K562 (cell line): ENCODE measurements around the gene PRSS53. TPM values are rescaled to one million over a fixed set of nuclear protein-coding genes. Genes with fewer than 3 reads are reported as not detected.
A peak's percentile ranks its signal among the peaks of the same experiment; 100 is the strongest.

Experiments
- ASH1L ChIP-seq: fragments of 450-650 bp; IDR thresholded peaks from 2 replicates; pipeline ENCODE4 v1.6.1; 2018; ENCODE audit warnings: borderline replicate concordance, mild to moderate bottlenecking, low read depth; ENCODE audit not compliant: partially characterized antibody
- DMBX1 ChIP-seq: fragments of 250-450 bp; sonication (Bioruptor Pico); IDR thresholded peaks from 2 replicates; pipeline ENCODE4 v1.8.0; 2022; ENCODE audit warnings: inconsistent platforms, mild to moderate bottlenecking, moderate library complexity, borderline replicate concordance
- E2F3 ChIP-seq: fragments of 250-450 bp; sonication (Bioruptor Pico); IDR thresholded peaks from 2 replicates; pipeline ENCODE4 v1.4.0; 2020; ENCODE audit warnings: mild to moderate bottlenecking
- ESRRA ChIP-seq: fragments of 450-650 bp; IDR thresholded peaks from 2 replicates; pipeline ENCODE4 v1.6.1; 2014; ENCODE audit warnings: low read depth, mild to moderate bottlenecking, moderate library complexity, borderline replicate concordance
- GTF2F1 ChIP-seq: IDR thresholded peaks from 2 replicates; pipeline ENCODE4 v1.6.1; 2011; ENCODE audit warnings: low read depth, low read length, improper control_type of control experiment
- HMGN3 ChIP-seq: IDR thresholded peaks from 2 replicates; pipeline ENCODE4 v1.6.1; 2011; ENCODE audit warnings: borderline replicate concordance, low read depth, mild to moderate bottlenecking, mixed read lengths, low read length; ENCODE audit not compliant: insufficient read length; ENCODE audit errors: extremely low read depth
- MIER1 ChIP-seq: fragments of 450-650 bp; IDR thresholded peaks from 2 replicates; pipeline ENCODE4 v1.6.1; 2016; ENCODE audit warnings: antibody characterized with exemption, mild to moderate bottlenecking, low read depth
- NONO ChIP-seq, 2 experiments: fragments of 200-400 bp in 1 of 2; fragments of 450-650 bp in 1 of 2; formaldehyde crosslinking in 1 of 2; IDR thresholded peaks; 2 replicates each; pipeline ENCODE4 v1.6.1; 2017; ENCODE audit warnings: low read depth in 2 of 2, mild to moderate bottlenecking in 2 of 2, moderate library complexity in 2 of 2, low read length in 1 of 2
- OTX1 ChIP-seq: fragments of 450-650 bp; formaldehyde crosslinking; IDR thresholded peaks from 2 replicates; pipeline ENCODE4 v1.4.0; 2022; ENCODE audit warnings: mild to moderate bottlenecking
- POLR2A ChIP-seq: fragments of 450-650 bp; conservative IDR thresholded peaks from 2 replicates; pipeline ENCODE4 v1.6.1; 2016
- RBM22 ChIP-seq: fragments of 200-400 bp; formaldehyde crosslinking; IDR thresholded peaks from 2 replicates; pipeline ENCODE4 v1.6.1; 2018; ENCODE audit warnings: low read length, low read depth; ENCODE audit not compliant: poor library complexity, severe bottlenecking
- SMARCA4 ChIP-seq: fragments of 450-650 bp; IDR thresholded peaks from 2 replicates; pipeline ENCODE4 v1.6.1; 2016
- SUPT5H ChIP-seq: fragments of 450-650 bp; IDR thresholded peaks from 2 replicates; pipeline ENCODE4 v1.6.1; 2016
- TBP ChIP-seq: optimal IDR thresholded peaks from 2 replicates; pipeline ENCODE3; 2011; ENCODE audit warnings: low read depth, low read length, improper control_type of control experiment
- TEAD4 ChIP-seq, 2 experiments: sonication (generic) in 1 of 2; formaldehyde crosslinking in 1 of 2; IDR thresholded peaks; 2 replicates each; pipeline versions ENCODE4 v1.6.1 to v1.8.0; 2012 to 2022; ENCODE audit warnings: borderline replicate concordance in 1 of 2, inconsistent platforms in 1 of 2, low read length in 1 of 2, mild to moderate bottlenecking in 1 of 2, missing genetic modification reagents in 1 of 2
- ZNF232 ChIP-seq: sonication (generic); formaldehyde crosslinking; IDR thresholded peaks from 2 replicates; pipeline ENCODE4 v1.8.0; 2022; ENCODE audit warnings: mild to moderate bottlenecking, missing genetic modification reagents
- ZNF408 ChIP-seq: fragments of 250-450 bp; sonication (Bioruptor Pico); IDR thresholded peaks from 2 replicates; pipeline ENCODE4 v1.4.0; 2020; ENCODE audit warnings: low read depth, mild to moderate bottlenecking, moderate library complexity
- polyA plus RNA-seq, 8 experiments: library from polyadenylated mRNA; depleted of rRNA in 4 of 8; stranded (reverse) in 5 of 8; unstranded in 3 of 8; fragments of >200 nt; fragmentation: Nextera tagmentation in 2 of 8; fragmentation: Illumina TruSeq in 1 of 8; extraction: Ambion mirVana in 2 of 8; extraction: Trizol in 1 of 8; gene quantifications; 2 replicates each; pipeline versions ENCODE4 v1.2.1 to v1.2.3, GENCODE V29; 2011 to 2014; ENCODE audit warnings: inconsistent platforms in 1 of 8, missing spikeins in 1 of 8
- total RNA-seq, 7 experiments: library from RNA; depleted of rRNA in 6 of 7; stranded (reverse); fragments of >200 nt in 6 of 7; fragmentation: Illumina TruSeq in 2 of 7; extraction: Trizol in 2 of 7; gene quantifications; 2 replicates each; pipeline versions ENCODE4 v1.2.1 to v1.2.3, GENCODE V29; 2011 to 2021; ENCODE audit warnings: low replicate concordance in 1 of 7
- TF ChIP-seq, protein P1 (sequence below): sonication (generic); formaldehyde crosslinking; IDR thresholded peaks from 2 replicates; pipeline ENCODE4 v1.8.0; 2022; ENCODE audit warnings: mild to moderate bottlenecking, missing genetic modification reagents, borderline replicate concordance
- TF ChIP-seq, protein P2 (sequence below): fragments of 150-350 bp; conservative IDR thresholded peaks from 2 replicates; pipeline ENCODE4 v1.6.1; 2014; ENCODE audit warnings: low read length
- TF ChIP-seq, protein P3 (sequence below), 2 experiments: fragments of 450-650 bp; conservative IDR thresholded peaks; 2 replicates each; pipeline ENCODE4 v1.6.1; 2017; ENCODE audit warnings: mild to moderate bottlenecking in 2 of 2, moderate library complexity in 2 of 2

PRSS53 gene
- total and polyA plus RNA-seq, 9 of the 15 experiments (the other 6 are each of a cell fraction or from before 2014, with no cell fraction given) = 0.40 to 1.9 (median 0.78) TPM; not detected in 2

DNA sequence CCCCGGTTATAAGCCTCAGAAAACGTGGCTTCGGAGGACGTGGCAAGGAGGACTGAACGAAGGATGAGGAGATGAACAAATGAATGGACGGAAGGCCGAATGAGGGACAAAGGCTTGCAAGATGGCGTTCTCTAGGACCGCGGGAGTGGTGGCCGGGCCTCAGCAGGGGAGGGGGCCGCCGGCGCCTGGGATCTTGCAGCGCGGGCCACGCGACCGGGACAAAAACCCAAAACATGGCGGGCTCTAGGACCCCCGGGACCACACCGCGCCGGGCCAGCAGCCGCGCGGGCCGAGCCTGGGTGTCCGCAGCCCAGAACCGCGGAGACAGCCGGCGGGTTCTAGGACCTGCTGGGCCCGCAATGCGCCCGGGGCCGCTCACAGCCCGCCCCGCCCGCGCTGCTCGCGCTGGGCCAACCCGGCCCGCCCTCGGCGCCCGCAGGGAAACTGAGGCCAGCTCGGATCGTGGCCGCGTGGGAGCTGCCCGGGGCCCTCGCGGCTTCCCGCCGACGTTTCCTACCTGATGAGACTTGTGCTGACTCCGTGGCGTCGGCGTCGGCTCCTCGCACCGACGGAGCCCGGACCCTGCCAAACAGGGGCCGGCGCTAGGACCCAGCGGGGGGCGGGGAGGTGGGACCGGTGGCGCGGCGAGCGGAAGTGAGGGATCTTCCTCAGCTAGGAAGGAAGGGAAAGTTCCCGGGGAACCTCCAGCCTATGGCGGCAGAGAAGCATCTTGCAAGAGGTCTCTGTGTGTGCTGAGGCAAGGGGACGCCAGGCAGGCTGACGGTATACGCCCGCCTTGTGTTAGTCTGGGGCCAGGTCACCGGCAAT lies 15.4 kb downstream of the PRSS53 start (continued):
- TF ChIP-seq ASH1L = no peak
- TF ChIP-seq ZNF408 (CRISPR knock-in tag) = 0 out of 2 replicates have a peak, but pooled peaks have one; percentile 21
- TF ChIP-seq, protein P1, sequence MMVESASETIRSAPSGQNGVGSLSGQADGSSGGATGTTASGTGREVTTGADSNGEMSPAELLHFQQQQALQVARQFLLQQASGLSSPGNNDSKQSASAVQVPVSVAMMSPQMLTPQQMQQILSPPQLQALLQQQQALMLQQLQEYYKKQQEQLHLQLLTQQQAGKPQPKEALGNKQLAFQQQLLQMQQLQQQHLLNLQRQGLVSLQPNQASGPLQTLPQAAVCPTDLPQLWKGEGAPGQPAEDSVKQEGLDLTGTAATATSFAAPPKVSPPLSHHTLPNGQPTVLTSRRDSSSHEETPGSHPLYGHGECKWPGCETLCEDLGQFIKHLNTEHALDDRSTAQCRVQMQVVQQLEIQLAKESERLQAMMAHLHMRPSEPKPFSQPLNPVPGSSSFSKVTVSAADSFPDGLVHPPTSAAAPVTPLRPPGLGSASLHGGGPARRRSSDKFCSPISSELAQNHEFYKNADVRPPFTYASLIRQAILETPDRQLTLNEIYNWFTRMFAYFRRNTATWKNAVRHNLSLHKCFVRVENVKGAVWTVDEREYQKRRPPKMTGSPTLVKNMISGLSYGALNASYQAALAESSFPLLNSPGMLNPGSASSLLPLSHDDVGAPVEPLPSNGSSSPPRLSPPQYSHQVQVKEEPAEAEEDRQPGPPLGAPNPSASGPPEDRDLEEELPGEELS (CRISPR knock-in tag) = no peak; the same call in 1 of the 2 replicates
- TF ChIP-seq HMGN3 = peak; percentile 61
- TF ChIP-seq NONO (IDR thresholded peaks at IDR 0.05; ENCODE audit: low read depth in 2 of 2, low read length in 1 of 2) = peak; percentile 63 to 89; a peak in 3 of 4 replicates
- TF ChIP-seq TBP = peak; percentile 26
- peak; percentile 67 for TF ChIP-seq RBM22
- 0 out of 2 replicates have a peak, but pooled peaks have one; percentile 72 for TF ChIP-seq OTX1 (CRISPR knock-in tag)
- peak; percentile 25; the same call in 1 of the 2 replicates for TF ChIP-seq SUPT5H
- peak; percentile 66; the same call in 1 of the 2 replicates for TF ChIP-seq ESRRA
- peak; percentile 14 for TF ChIP-seq POLR2A
- 0 out of 2 replicates have a peak, but pooled peaks have one; percentile 61 for TF ChIP-seq DMBX1
- TF ChIP-seq, protein P2, sequence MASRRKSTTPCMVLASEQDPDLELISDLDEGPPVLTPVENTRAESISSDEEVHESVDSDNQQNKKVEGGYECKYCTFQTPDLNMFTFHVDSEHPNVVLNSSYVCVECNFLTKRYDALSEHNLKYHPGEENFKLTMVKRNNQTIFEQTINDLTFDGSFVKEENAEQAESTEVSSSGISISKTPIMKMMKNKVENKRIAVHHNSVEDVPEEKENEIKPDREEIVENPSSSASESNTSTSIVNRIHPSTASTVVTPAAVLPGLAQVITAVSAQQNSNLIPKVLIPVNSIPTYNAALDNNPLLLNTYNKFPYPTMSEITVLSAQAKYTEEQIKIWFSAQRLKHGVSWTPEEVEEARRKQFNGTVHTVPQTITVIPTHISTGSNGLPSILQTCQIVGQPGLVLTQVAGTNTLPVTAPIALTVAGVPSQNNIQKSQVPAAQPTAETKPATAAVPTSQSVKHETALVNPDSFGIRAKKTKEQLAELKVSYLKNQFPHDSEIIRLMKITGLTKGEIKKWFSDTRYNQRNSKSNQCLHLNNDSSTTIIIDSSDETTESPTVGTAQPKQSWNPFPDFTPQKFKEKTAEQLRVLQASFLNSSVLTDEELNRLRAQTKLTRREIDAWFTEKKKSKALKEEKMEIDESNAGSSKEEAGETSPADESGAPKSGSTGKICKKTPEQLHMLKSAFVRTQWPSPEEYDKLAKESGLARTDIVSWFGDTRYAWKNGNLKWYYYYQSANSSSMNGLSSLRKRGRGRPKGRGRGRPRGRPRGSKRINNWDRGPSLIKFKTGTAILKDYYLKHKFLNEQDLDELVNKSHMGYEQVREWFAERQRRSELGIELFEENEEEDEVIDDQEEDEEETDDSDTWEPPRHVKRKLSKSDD = 0 out of 2 replicates have a peak, but pooled peaks have one; percentile 18
- TF ChIP-seq, protein P3, sequence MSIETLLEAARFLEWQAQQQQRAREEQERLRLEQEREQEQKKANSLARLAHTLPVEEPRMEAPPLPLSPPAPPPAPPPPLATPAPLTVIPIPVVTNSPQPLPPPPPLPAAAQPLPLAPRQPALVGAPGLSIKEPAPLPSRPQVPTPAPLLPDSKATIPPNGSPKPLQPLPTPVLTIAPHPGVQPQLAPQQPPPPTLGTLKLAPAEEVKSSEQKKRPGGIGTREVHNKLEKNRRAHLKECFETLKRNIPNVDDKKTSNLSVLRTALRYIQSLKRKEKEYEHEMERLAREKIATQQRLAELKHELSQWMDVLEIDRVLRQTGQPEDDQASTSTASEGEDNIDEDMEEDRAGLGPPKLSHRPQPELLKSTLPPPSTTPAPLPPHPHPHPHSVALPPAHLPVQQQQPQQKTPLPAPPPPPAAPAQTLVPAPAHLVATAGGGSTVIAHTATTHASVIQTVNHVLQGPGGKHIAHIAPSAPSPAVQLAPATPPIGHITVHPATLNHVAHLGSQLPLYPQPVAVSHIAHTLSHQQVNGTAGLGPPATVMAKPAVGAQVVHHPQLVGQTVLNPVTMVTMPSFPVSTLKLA (conservative IDR thresholded peaks at IDR 0.05) = peak; percentile 62 to 65
- TF ChIP-seq ZNF232 (CRISPR knock-in tag) = peak; percentile 50; the same call in 1 of the 2 replicates
- TF ChIP-seq TEAD4 (IDR thresholded peaks at IDR 0.05; ENCODE audit: low read length) = 0 out of 2 replicates have a peak, but pooled peaks have one; percentile 5
- no peak for TF ChIP-seq TEAD4 (CRISPR knock-in tag; IDR thresholded peaks at IDR 0.05; ENCODE audit: borderline replicate concordance)
- 0 out of 2 replicates have a peak, but pooled peaks have one; percentile 15 for TF ChIP-seq MIER1
- no peak for TF ChIP-seq SMARCA4
- 0 out of 2 replicates have a peak, but pooled peaks have one; percentile 19 for TF ChIP-seq GTF2F1
- TF ChIP-seq E2F3 (CRISPR knock-in tag) = peak; percentile 44; the same call in 1 of the 2 replicates
